B cell (primary cell): ENCODE results near the gene CCDC88B. TPM values are rescaled to one million over a fixed set of nuclear protein-coding genes. Genes with fewer than 3 reads are reported as not detected.

Experiments
- ATAC-seq: fragments of 200-7000 bp; cut with Tn5 transposase; one replicate; pipeline ENCODE4 v1.10.0; 2021; ENCODE audit warnings: low read depth, mild to moderate bottlenecking, moderate number of reproducible peaks, moderate library complexity
- CTCF ChIA-PET: fragments of 350-600 bp; sonication (Branson Sonifier 250); formaldehyde crosslinking; loops from one replicate; lab custom pipeline; 2021; ENCODE audit warnings: antibody characterized with exemption, inconsistent platforms; lab: Charles Lee
- POLR2A ChIA-PET: fragments of 350-600 bp; sonication (Branson Sonifier 250); formaldehyde crosslinking; loops from one replicate; lab custom pipeline; 2021; ENCODE audit warnings: antibody characterized with exemption; lab: Charles Lee
- DNase-seq: peaks from one replicate; pipeline ENCODE4 v3.0.0; 2013
- H2AFZ ChIP-seq: 2 replicates; pipeline ENCODE4 v1.6.1; 2012; ENCODE audit warnings: mild to moderate bottlenecking, low read depth, low read length; ENCODE audit not compliant: insufficient read depth, poor library complexity, severe bottlenecking
- H3K27ac ChIP-seq, 2 donors: 1 replicate in 1 of 2; 2 replicates in 1 of 2; pipeline ENCODE4 v1.5.1; 2012 to 2013; ENCODE audit warnings: low read length in 2 of 2, mild to moderate bottlenecking in 2 of 2, moderate library complexity in 1 of 2
- H3K27me3 ChIP-seq, 4 experiments: fragments of 200-600 bp in 1 of 4; sonication (generic) in 1 of 4; replicated peaks in 1 of 4; 1 replicate in 2 of 4; 2 replicates in 2 of 4; pipeline versions ENCODE4 v1.6.1 to v1.7.0; 2013 to 2016; ENCODE audit warnings: low read length in 3 of 4, mild to moderate bottlenecking in 2 of 4, mixed read lengths in 1 of 4, moderate library complexity in 1 of 4; ENCODE audit not compliant: insufficient read depth in 4 of 4, control insufficient read depth in 3 of 4; ENCODE audit errors: control extremely low read depth in 1 of 4
- H3K36me3 ChIP-seq, 2 experiments: replicated peaks in 1 of 2; 1 replicate in 1 of 2; 2 replicates in 1 of 2; pipeline versions ENCODE4 v1.6.1 to v1.7.1; 2013; ENCODE audit warnings: low read length in 1 of 2; ENCODE audit not compliant: insufficient read depth in 2 of 2, control insufficient read depth in 1 of 2; ENCODE audit errors: control extremely low read depth in 1 of 2, extremely low read depth in 1 of 2
- H3K4me1 ChIP-seq, 2 donors: fragments of 200-600 bp in 1 of 2; sonication (generic) in 1 of 2; 1 replicate in 1 of 2; 2 replicates in 1 of 2; pipeline versions ENCODE4 v1.5.1 to v1.6.1; 2013 to 2017; ENCODE audit warnings: low read length in 2 of 2; ENCODE audit not compliant: control insufficient read depth in 2 of 2, insufficient read depth in 2 of 2
- H3K4me2 ChIP-seq: replicated peaks from 2 replicates; pipeline ENCODE3; 2012; ENCODE audit warnings: mild to moderate bottlenecking, low read depth, low read length; ENCODE audit not compliant: poor library complexity, severe bottlenecking
- H3K4me3 ChIP-seq, 5 experiments: fragments of 200-600 bp in 1 of 5; sonication (generic) in 1 of 5; 1 replicate in 3 of 5; 2 replicates in 2 of 5; pipeline versions ENCODE4 v1.5.1 to v1.7.0; 2011 to 2016; ENCODE audit warnings: low read length in 4 of 5, mild to moderate bottlenecking in 4 of 5, low read depth in 2 of 5, control low read depth in 1 of 5, moderate library complexity in 1 of 5; ENCODE audit not compliant: insufficient read depth in 1 of 5; ENCODE audit errors: control extremely low read depth in 1 of 5, extremely low read depth in 1 of 5
- H3K79me2 ChIP-seq: fragments of 200-600 bp; sonication (generic); one replicate; pipeline ENCODE4 v1.6.0; 2016; ENCODE audit warnings: low read length; ENCODE audit not compliant: control insufficient read depth, insufficient read depth
- H3K9ac ChIP-seq: fragments of 200-600 bp; sonication (generic); 2 replicates; pipeline ENCODE4 v1.6.1; 2017; ENCODE audit warnings: mild to moderate bottlenecking, low read length, moderate library complexity
- H3K9me3 ChIP-seq, 3 donors: one replicate each; pipeline versions ENCODE4 v1.6.1 to v1.7.1; 2013; ENCODE audit warnings: low read length in 2 of 3; ENCODE audit not compliant: control insufficient read depth in 2 of 3, insufficient read depth in 1 of 3; ENCODE audit errors: control extremely low read depth in 1 of 3
- H4K20me1 ChIP-seq: 2 replicates; pipeline ENCODE4 v1.6.0; 2012; ENCODE audit warnings: mild to moderate bottlenecking, low read length; ENCODE audit not compliant: insufficient read depth, control insufficient read depth, poor library complexity, severe bottlenecking
- H3K27ac Mint-ChIP-seq: one replicate; pipeline ENCODE4 v1.8.0; 2021; ENCODE audit warnings: mixed read lengths
- H3K27me3 Mint-ChIP-seq: one replicate; pipeline ENCODE4 v1.8.0; 2021; ENCODE audit warnings: mixed read lengths
- H3K4me1 Mint-ChIP-seq: one replicate; pipeline ENCODE4 v1.8.0; 2021; ENCODE audit warnings: mixed read lengths
- H3K4me3 Mint-ChIP-seq: one replicate; pipeline ENCODE4 v1.8.0; 2021; ENCODE audit warnings: mixed read lengths
- H3K9me3 Mint-ChIP-seq: one replicate; pipeline ENCODE4 v1.8.0; 2022; ENCODE audit warnings: mixed read lengths; ENCODE audit not compliant: insufficient read depth
- CTCF ChIP-seq: fragments of 200-600 bp; IDR thresholded peaks from one replicate; pipeline ENCODE4 v1.8.0; 2022; ENCODE audit warnings: antibody characterized with exemption, mild to moderate bottlenecking
- EZH2 ChIP-seq: IDR thresholded peaks from 2 replicates; pipeline ENCODE4 v1.6.1; 2012; ENCODE audit warnings: borderline replicate concordance, low read depth, mild to moderate bottlenecking, moderate library complexity, low read length; ENCODE audit not compliant: insufficient read depth, poor library complexity, severe bottlenecking
- WGBS: methylation state at CpG from one replicate; pipeline ENCODE4 v1.1.5; 2013; ENCODE audit warnings: missing lambda C conversion rate; ENCODE audit not compliant: insufficient coverage; 5-methylcytosine and 5-hydroxymethylcytosine counted together
- intact Hi-C: fragments of 100-400 bp; cut with micrococcal nuclease; formaldehyde crosslinking; loops from one replicate; pipeline ENCODE4 v1.10.0; 2022
- polyA plus RNA-seq: library from polyadenylated mRNA; depleted of rRNA; stranded (reverse); fragments of >200 nt; gene quantifications from 2 replicates; pipeline ENCODE4 v1.2.3, GENCODE V29; 2012
- total RNA-seq, 2 donors: library from RNA; stranded (reverse); fragments of 120-200 nt in 1 of 2; gene quantifications; 1 replicate in 1 of 2; 2 replicates in 1 of 2; pipeline versions ENCODE4 v1.2.3 to v1.2.4, GENCODE V29; 2013 to 2022

Gene CCDC88B
- total and polyA plus RNA-seq, 2 donors (not counting 1 experiment from before 2014, with no cell fraction given) = 172 to 208 TPM

- Histone ChIP-seq H3K9me3 (no peaks in the 10 kb centered on the region), H3K4me2 (peak overlapping the region; percentile 98), H2AFZ (peak overlapping the region; percentile 56), H4K20me1 (peaks cover 36% of the 10 kb centered on the region), H3K9ac (peak overlapping the region; percentile 94), H3K27me3 (no peaks in the 10 kb centered on the region), H3K79me2 (peaks cover 37% of the 10 kb centered on the region), H3K4me1 (peaks cover 38 to 53% of the 10 kb centered on the region in 2 donors), H3K36me3 (peaks cover 2 to 35% of the 10 kb centered on the region in 2 experiments), H3K27ac (peak overlapping the region; percentile 89 to 100), H3K4me3 (peak overlapping the region; percentile 16 to 89 (median 81))
- no peak for ATAC-seq
- TF ChIP-seq EZH2 (no peak), CTCF (no peak)
- ChIA-PET POLR2A (interaction anchor here (1.4 to 1.9 kb wide), 2 partner anchors 7 to 439 kb away, joined by 4 to 8 read pairs; partner anchors contain the start of gene SF1), CTCF (interaction anchor here (0.7 to 5.5 kb wide), 5 partner anchors 16 to 351 kb away, joined by 3 to 63 read pairs (median 14); partner anchors contain the start of genes ESRRA, PRDX5 and TRMT112)
- 50% methylated on average over 1 of the region's 4 CpGs for WGBS
- Mint-ChIP-seq H3K27ac (peak overlapping the region; percentile 94), H3K9me3 (no peaks in the 10 kb centered on the region), H3K4me1 (peaks cover 66% of the 10 kb centered on the region), H3K4me3 (peak overlapping the region; percentile 89), H3K27me3 (no peaks in the 10 kb centered on the region)
- DNase-seq = peak; percentile 34
- intact Hi-C loops = no loop called here
Measured at GRCh38 chr11:64339286-64339685, 718 bp upstream of the CCDC88B start.
